Nephron (organoid): ENCODE data around the gene LDLRAD1.

Experiments used
- H3K27ac Mint-ChIP-seq, 3 experiments: 2 replicates each; pipeline ENCODE4 v1.8.0; 2020; ENCODE audit warnings: mixed read lengths in 3 of 3, mild to moderate bottlenecking in 2 of 3, moderate library complexity in 1 of 3
- H3K27me3 Mint-ChIP-seq: 2 replicates; pipeline ENCODE4 v1.8.0; 2021; ENCODE audit warnings: low read depth, mild to moderate bottlenecking, moderate library complexity, mixed read lengths
- H3K36me3 Mint-ChIP-seq: 2 replicates; pipeline ENCODE4 v1.8.0; 2020; ENCODE audit warnings: low read depth, mixed read lengths
- H3K4me1 Mint-ChIP-seq: 2 replicates; pipeline ENCODE4 v1.8.0; 2020; ENCODE audit warnings: mixed read lengths
- H3K4me3 Mint-ChIP-seq, 3 experiments: 2 replicates each; pipeline ENCODE4 v1.8.0; 2020; ENCODE audit warnings: mild to moderate bottlenecking in 3 of 3, mixed read lengths in 3 of 3, moderate library complexity in 2 of 3
- H3K9me3 Mint-ChIP-seq: 2 replicates; pipeline ENCODE4 v1.8.0; 2020; ENCODE audit warnings: mixed read lengths
- TF ChIP-seq, protein P1 (sequence below), 3 experiments: fragments of 200-600 bp; sonication (generic); IDR thresholded peaks; one replicate each; pipeline ENCODE4 v1.5.0; 2021; ENCODE audit warnings: antibody characterized with exemption in 3 of 3; ENCODE audit not compliant: unreplicated experiment in 3 of 3

LDLRAD1 gene

DNA sequence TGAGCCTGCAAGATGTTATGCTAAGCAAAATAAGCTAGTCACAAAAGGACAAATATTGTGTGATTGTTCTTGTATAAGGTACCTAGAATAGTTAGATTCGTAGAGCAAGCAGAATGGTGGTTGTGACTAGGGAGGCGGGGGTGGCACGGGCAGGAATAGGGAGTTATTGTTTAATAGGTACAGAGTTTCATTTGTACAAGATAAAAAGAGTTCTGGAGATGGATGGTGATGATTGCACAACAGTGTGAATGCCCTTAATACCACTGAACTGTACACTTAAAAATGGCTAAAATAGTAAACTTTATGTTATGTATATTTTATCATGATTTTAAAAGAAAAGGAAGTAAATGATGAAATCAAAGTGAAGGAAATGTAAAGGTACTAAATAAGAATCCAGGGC is 51.2 kb downstream of the LDLRAD1 start:
- H3K27me3 Mint-ChIP-seq, result no peaks in the 10 kb centered on the region
- peaks cover 12% of the 10 kb centered on the region for H3K4me1 Mint-ChIP-seq
- no peak overlapping the region for H3K4me3 Mint-ChIP-seq
- no peak overlapping the region for H3K27ac Mint-ChIP-seq
- peaks cover 75% of the 10 kb centered on the region for H3K36me3 Mint-ChIP-seq
- TF ChIP-seq, protein P1, sequence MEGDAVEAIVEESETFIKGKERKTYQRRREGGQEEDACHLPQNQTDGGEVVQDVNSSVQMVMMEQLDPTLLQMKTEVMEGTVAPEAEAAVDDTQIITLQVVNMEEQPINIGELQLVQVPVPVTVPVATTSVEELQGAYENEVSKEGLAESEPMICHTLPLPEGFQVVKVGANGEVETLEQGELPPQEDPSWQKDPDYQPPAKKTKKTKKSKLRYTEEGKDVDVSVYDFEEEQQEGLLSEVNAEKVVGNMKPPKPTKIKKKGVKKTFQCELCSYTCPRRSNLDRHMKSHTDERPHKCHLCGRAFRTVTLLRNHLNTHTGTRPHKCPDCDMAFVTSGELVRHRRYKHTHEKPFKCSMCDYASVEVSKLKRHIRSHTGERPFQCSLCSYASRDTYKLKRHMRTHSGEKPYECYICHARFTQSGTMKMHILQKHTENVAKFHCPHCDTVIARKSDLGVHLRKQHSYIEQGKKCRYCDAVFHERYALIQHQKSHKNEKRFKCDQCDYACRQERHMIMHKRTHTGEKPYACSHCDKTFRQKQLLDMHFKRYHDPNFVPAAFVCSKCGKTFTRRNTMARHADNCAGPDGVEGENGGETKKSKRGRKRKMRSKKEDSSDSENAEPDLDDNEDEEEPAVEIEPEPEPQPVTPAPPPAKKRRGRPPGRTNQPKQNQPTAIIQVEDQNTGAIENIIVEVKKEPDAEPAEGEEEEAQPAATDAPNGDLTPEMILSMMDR (IDR thresholded peaks at IDR 0.05; ENCODE audit: unreplicated experiment in 3 of 3), result no peak
- H3K9me3 Mint-ChIP-seq, result no peaks in the 10 kb centered on the region

DNA sequence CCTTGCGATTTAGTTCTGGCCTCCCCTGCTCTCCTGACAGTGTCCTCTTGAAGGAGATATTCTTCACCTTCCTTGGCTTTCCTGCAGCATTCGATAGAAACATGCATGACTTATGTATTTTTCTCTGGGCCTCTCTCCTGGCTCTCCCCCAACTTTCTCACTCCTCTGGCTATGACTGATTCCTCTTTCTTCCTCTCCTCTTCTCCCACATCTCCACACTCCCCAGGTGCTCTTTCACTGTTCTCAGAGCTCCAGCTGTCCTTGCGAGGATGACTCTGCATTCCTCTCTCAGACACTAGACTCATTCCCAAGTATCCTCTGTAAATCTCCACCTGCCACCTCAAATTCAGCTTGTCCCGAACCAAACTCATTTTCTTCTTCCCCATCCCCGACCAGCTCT is 53.9 kb downstream of the LDLRAD1 start:
- Mint-ChIP-seq H3K4me1 (peaks cover 12% of the 10 kb centered on the region), H3K9me3 (no peaks in the 10 kb centered on the region), H3K36me3 (peaks cover 73% of the 10 kb centered on the region), H3K27ac (peak overlapping the region in 2 of 3 experiments; percentile 24 to 61), H3K4me3 (no peak overlapping the region), H3K27me3 (no peaks in the 10 kb centered on the region)
- TF ChIP-seq, protein P1 (IDR thresholded peaks at IDR 0.05; ENCODE audit: unreplicated experiment in 3 of 3), result no peak

DNA sequence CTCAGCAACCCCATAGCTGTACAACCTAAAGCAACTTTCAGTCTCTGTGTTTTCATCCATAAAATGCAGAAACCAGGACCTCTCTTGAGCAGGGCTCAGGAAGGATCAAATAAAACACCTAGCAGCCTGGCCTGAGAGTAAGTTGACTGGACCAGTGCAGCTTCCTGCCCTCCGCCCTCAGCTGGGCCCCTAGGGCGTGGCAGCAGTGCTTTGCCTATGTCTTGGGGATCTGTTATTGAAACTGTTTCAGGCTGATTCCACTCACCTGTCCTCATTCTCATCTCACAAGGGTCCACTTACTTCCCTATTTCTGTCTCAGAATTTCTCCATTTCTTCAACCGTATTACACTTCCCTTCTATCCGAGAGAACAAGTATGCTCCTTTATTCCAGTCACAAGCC is 54.5 kb downstream of the LDLRAD1 start:
- Mint-ChIP-seq H3K36me3 (peaks cover 69% of the 10 kb centered on the region), H3K9me3 (no peaks in the 10 kb centered on the region), H3K4me3 (no peak overlapping the region), H3K4me1 (peaks cover 12% of the 10 kb centered on the region), H3K27ac (peak overlapping the region in 1 of 3 experiments; percentile 61), H3K27me3 (no peaks in the 10 kb centered on the region)
- TF ChIP-seq, protein P1 (IDR thresholded peaks at IDR 0.05; ENCODE audit: unreplicated experiment in 3 of 3), result no peak

DNA sequence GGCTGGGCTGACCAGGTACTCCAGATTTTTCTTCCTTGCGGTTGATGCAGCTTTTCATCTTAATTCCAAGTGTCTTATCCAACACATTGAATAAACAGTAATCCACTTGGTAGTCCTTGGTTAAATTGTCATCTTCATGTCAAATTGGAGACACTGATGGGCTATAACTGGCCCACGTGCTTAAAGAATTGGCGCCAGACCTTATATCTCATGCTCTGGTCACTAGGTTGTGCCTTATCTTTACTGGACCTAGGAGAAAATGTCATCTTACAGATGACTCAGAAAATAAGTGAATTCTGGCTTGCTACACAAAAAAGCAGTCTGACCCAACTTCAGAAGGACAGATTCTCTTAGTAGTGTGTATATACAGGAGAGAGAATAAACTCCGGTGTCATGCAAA is 55.6 kb downstream of the LDLRAD1 start:
- Mint-ChIP-seq H3K4me3 (no peak overlapping the region), H3K27ac (no peak overlapping the region), H3K36me3 (peaks cover 60% of the 10 kb centered on the region), H3K27me3 (no peaks in the 10 kb centered on the region), H3K4me1 (peaks cover 14% of the 10 kb centered on the region), H3K9me3 (no peaks in the 10 kb centered on the region)
- TF ChIP-seq, protein P1 (IDR thresholded peaks at IDR 0.05; ENCODE audit: unreplicated experiment in 3 of 3), result no peak

DNA sequence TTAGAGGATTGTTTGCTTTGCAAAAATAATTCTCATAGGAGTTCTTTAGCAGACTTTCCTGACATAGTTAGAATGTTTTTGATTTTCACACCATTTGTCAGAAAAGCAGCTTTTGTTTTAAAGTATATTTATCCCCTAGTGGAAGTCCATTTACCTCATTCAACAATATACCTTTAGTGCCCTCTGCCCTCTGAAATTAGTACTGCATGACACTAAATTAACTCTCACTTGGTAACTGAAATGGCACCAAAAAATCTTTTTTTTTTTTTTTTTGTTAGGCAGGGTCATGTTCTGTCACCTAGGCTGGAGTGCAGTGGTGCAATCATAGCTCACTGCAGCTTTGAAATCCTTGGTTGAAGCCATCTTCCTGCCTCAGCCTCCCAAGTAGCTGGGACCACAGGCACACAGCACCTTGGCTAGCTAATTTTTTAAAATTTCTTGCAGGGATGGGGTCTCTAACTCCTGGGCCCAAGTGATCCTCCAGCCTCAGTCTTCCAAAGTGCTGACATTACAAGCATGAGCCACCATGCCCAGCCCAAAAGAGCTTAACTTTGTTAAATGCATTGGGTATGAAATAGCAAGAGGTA is 58.2 kb downstream of the LDLRAD1 start:
- H3K4me3 Mint-ChIP-seq, result no peak overlapping the region

More for the DNA sequence above, 58.2 kb downstream of the LDLRAD1 start:
- peaks cover 22% of the 10 kb centered on the region for H3K4me1 Mint-ChIP-seq
- H3K36me3 Mint-ChIP-seq, result peaks cover 55% of the 10 kb centered on the region
- no peaks in the 10 kb centered on the region for H3K9me3 Mint-ChIP-seq
- H3K27me3 Mint-ChIP-seq, result no peaks in the 10 kb centered on the region
- TF ChIP-seq, protein P1 (IDR thresholded peaks at IDR 0.05; ENCODE audit: unreplicated experiment in 3 of 3), result peak; percentile 31 to 47 (median 44)
- no peak overlapping the region for H3K27ac Mint-ChIP-seq
